GM18909 (cell line): ENCODE measurements around the gene CCT6B.
A peak's percentile ranks its signal among the peaks of the same experiment; 100 is the strongest.
"Not testable (repeated sequence)": the region's sequence is repeated elsewhere in the genome, so short reads cannot be mapped to it uniquely, and the experiment has no call there.

Source experiments
- ATAC-seq: cut with Tn5 transposase; IDR thresholded peaks from one replicate; pipeline ENCODE4 v1.9.1; 2021; ENCODE audit warnings: mild to moderate bottlenecking; ENCODE audit not compliant: unreplicated experiment, poor library complexity

The CCT6B gene

DNA sequence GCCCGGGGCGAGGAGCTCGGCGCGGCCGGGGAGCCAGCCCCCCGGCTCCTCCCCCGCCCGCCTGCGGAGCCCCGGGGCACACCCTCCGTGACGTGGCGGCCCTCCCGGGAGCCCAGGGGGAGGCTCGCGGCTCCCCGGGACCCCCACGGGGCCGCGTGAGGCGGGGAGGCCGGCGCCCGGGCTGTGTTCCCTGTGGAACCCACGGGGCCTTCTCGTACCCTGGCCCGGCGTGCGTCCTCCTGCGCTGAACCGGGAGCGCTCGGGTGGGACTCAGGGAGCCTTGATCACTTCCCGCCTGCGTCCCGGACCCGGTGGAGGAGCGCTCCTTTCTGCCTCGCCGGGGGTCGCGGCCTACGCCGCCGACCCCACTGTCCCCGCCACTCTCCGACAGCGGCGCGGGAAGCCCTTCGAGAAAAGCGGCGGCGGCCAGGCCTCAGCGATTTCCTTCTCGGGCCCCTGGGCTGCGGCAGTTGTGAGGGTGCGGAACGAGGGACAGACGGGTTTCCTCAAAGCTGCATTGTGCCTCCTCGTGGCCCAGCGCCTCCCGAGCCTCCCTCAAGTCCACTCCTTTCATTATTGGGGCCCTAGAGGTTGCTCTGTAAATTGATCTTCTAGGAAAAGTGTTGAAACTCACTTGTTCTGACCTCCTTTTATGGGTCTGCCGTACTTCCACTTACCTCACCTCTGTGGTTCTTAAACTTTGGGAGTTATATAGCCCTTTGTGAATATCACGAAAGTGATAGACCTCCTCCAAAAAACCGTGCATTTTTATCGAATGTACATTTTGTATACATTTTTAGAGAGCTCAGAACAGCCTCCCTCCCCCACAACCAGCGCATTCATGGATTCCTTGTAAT, 19.6 kb upstream of the CCT6B start:
- ATAC-seq: peak; percentile 78

DNA sequence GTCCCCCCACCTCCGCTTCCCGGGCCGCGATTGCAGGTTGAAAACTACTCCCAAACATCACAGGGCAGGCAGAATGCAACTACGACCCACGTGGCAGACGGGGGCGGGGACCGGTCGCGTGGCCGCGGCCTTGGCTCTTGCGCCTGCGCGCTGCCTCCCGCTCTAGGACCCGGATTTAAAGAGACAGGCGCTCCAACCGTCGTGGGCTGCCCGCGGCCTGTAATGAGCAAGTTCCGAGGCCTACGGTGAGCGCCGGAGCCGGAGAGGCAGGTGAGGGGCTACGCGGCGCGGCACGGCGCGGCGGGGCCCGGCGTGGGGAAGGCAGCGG, 19.1 kb upstream of the CCT6B start, which contains the start of gene LIG3:
LIG3 (plus strand) TSS at position 160 of the 328 bp plus-strand sequence. CDS start 2,494 bp downstream, outside the sequence.
- ATAC-seq: peak; percentile 86

DNA sequence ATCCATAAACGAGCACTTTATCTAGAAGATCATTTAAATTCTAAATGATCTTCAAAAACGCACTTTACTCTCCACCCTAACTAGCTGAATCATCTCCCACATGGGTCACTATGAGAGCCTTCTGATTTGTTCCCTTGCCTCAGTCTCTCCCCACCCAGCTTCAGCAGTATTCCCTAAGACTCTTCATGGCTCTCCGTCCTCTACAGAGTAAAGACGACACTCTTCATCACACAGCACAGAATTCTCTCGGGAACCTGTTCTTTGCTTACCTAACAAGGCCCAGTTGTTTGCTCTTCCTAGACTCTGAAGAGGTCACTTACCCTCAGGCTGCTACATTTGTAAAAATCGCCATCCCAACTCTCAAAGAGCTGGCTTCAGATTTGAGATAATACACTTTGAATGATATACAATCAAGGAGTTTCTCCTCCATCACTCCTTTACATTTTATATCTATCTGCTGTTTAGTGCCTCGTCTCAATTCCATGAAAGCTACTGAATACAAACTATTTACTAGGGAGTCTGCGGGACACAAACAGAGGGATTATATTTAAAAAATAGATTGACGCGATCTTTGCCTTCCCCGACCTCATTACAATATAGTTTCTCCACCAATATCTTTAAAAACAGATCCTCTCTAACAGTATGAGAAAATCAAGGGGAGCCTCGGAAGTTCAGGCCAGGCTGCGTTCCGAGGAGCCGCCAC, 18.5 kb upstream of the CCT6B start:
- no peak for ATAC-seq

DNA sequence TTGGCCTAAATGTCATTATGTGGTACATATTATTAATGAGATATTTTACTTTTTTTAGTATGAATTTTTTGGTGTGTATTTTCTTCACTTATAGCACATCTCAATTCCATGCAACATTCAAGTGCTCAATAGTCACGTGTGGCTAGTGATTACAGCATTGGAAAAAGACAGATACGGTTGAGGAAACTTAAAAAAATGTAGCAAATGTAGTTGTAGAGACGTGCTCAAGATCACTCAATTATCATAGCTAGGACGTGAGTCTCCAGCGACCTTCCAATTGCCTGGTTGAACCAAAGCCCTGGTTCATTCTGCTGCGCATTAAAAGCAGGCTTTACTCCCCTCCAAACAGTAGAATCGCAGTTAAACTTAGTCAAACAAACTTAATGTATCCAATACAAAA, 17.9 kb upstream of the CCT6B start:
- no peak for ATAC-seq

DNA sequence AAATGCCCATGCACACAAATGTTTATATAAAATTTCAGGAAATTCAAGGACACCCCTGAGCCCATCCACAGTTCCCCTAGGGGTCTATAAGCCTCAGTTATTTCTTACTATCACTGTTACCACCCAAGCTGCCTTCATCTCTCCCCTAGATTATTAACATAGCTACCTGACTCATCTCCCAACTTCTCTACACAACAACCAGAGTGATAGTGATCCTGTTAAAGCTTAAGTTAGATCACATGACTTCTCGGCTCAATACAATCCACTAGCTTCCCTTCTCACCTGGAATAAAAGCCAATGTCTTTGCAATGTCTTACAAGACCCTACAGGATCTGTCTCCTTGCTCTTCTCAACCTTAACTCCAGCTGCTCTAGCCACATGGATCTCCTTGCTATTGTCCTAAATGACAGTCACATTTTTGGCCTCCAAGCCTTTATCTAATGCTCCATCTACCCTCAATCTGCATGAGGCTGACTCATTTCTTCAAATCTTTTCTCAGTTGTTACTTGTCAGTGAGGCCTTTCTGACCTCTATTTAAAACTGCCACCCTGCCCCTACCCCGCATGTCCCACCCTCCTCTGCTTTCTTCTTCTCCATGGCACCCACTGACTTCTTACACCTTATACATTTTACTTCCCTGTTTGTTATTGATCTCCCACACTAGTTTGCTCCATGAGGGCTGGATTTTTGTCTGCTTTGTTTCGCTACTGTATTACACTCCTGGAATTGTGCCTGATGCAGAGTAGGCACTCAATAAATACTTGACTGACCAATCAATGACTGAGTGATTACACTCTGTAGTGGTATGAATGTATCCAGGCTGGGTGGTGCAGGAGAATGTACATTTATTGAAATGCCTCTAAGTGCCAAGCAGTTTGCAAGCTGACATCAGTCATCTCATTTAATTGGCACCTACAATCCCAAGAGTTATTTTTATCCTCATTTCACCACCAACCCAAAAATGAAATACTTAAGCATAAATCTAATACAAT, 13.8 kb upstream of the CCT6B start:
- ATAC-seq: no peak

DNA sequence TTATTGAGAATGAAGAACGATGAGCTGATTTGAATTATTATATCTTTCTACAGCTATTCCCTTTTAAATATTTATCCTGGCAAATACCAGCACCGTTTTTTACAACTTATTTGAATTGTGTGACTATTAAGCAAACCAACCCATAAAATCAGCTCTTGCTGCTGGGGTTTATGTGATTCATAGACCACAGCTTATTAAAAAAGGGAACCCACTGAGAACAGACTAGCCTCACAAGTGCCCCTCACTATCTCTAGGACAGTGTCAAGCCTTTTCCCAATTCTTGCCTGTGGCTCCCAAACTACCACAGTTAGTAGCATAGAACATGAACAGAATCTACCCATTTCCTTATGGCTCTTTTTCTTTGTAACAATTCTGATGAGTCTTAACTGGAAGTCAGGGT, 12.9 kb upstream of the CCT6B start:
- no peak for ATAC-seq

DNA sequence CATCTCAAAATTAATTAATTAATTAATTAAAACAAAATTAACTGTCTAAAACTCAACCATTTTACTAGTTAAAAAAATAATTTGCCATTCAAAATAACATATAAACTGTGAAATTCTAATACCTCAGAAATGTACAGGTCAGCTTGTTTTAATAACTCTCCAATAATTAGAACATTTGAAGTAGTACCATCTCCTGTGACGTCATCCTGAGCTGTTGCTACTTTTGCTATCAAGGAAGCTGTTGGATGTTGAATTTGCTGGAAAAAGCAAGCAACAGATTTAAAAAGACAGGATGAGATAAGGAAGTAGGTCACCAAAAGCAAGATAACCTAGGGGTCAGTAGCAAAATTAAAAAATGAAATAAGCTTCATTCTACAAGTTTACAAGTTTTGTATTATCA, 2.8 kb downstream of the CCT6B start:
- ATAC-seq: no peak

DNA sequence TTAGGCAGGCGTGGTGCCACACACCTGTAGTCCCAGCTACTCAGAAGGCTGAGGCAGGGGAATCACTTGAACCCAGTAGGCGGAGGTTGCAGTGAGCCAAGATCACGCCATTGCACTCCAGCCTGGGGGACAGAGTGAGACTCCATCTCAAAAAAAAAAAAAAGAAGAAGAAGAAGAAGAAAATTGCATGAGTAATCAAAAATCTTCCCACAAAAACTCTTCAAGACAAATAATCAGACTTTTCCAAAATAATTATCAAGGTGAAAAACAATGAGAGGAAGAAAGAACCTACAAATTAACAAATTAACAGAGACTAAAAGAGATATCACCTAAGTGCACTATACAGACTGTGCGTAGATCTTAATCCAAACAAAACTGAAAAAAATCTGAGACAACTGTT, 10.5 kb downstream of the CCT6B start:
- not testable (repeated sequence) for ATAC-seq

DNA sequence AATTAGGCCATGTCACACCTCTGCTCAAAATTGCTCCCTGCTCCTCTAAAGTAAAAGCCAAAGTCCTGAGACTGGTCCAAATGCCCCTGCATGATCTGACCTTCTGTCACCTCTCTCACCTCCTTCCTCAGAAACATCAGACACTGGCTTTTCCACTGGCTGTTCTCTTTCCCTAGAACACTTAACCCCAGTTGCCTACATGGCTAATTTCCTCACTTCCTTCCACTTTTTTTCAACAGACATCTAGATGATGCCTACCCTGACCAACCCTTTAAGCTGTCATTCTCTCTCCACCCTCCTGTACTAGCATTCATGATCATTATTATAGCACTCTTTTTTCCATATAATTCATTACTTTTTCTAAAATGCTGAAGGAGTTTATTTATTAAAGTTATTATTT, 31.0 kb downstream of the CCT6B start:
- ATAC-seq: no peak

DNA sequence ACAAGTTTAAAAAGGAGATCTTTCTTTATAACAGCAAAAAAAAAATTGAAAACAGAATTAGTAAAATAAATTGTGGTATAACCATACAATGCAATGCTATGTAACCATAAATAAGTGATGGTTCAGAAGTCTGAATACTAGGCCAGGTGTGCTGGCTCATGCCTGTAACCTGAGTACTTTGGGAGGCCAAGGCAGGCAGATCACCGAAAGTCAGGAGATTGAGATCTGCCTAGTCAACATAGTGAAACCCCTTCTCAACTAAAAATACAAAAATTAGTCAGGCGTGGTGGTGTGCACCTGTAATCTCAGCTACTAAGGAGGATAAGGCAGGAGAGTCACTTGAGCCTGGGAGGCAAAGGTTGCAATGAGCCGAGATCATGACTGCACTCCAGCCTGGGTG, 34.6 kb downstream of the CCT6B start:
- no peak for ATAC-seq

DNA sequence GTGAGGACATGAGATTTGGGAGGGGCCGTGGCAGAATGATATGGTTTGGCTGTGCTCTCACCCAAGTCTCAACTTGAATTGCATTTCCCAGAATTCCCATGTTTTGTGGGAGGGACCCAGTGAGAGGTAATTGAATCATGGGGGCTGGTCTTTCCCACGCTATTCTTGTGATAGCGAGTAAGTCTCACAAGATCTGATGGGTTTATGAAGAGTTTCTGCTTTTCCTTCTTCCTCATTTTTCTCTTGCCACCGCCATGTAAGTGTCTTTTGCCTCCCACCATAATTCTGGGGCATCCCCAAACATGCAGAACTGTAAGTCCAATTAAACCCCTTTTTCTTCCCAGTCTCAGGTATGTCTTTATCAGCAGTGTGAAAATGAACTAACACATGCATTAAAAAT, 40.6 kb downstream of the CCT6B start:
- ATAC-seq: no peak

DNA sequence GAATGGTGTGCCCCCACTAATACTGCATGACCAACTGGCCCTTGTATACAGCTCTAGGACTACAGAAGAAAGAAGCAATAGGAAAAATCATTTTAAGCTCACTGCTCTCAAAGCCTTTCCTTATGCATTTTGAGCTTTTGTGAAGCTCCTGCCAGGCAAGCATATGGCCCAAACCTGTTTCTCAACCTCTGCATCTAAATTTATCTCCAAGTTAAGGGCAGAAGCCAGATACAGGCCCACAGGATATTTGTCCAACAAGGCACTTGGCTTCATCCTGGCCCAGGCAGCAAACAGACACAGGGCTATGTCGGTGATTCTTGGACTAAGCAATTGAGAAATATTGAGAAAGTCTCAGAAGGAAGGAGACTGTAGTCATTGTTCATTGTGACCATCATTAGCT, 43.9 kb downstream of the CCT6B start:
- ATAC-seq: no peak

DNA sequence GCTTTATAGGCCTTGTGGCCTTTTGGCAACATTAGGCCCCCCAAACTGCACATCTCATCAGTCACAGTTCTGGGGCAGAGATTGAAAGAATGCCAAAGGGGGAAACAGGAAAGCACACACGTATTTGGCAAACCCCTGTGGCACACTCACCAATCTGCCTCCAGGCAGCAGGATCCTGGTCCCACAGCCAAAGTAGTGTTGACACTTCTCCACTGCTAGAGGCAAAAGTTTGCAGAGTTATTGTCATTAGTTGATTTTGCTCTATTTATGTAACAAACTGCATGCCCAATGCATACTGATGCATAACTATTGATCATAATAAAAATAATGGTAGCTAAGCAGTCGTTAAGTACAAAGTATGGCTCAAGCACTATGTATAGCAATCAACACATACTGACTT, 45.1 kb downstream of the CCT6B start:
- no peak for ATAC-seq

DNA sequence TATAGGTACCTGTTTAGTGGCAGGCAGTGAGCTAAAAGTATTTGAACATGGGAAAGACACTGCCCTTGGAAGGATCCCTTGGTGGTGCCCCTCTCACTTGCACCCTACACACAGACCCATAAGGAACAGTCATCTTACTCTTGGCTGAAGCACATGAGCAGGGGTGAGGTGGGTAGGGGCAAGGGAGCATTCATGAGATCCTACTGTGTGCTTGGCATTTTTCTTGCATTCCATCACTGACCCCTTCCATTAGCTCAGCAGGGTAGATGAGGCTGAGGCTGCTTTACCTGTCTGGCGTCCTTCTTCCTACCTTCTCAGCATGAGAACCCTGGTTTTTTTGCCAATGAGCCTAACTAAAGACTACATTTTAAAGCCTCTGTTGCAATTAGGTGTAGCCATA, 48.3 kb downstream of the CCT6B start:
- ATAC-seq: no peak

DNA sequence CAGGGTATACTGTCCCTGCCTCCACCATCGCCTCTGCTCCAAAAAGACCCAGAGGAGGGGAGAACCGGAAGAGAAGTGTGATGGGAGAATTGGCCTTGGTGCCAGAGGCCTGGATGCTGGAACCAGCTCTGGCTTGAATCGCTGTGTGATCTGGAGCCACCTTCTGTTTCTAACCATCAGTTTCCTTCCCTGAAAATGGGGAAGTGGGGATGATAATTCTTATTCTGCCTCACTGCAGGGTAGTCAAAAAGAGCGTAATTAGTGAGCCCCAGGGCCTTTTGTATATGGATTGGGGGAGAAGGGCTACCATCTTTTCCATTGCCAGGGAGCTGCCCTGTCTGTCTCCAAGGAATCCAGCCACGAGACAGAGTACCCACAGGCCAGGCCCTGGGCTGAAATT, 52.2 kb downstream of the CCT6B start:
- ATAC-seq: no peak

DNA sequence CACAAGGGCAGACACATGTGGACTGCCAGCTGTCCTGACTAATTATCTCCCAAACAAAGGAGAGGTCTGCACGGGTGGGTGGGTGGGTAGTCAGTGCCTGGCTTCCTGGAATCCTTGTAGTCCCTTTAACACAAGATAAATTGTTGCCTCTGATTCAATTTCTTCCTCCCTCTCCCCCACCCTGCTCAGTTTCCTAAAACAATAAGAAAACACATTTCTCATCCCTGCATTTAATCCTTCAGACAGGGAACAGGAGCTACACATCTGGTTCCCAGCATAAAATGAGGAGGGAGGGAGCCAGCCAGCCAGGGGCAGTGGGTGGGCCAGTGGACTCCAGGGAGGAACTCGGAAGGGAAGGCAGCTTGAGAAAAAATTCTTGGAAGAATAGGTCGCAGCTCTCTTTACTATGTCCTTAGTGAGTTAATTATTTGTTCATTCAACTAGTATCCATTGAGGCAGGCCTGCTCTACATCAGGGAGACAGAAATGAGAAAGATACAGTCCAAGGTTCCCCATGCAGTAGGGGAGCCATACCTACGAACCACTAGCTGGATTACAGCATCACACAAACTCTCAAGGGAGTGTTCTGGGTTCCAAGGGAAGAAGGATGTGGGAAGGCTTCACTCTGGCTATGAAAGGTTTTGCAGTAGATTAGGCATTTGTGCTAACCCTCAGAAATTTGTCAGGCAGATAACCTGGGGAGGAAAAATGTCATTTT, 58.3 kb downstream of the CCT6B start:
- ATAC-seq: no peak

DNA sequence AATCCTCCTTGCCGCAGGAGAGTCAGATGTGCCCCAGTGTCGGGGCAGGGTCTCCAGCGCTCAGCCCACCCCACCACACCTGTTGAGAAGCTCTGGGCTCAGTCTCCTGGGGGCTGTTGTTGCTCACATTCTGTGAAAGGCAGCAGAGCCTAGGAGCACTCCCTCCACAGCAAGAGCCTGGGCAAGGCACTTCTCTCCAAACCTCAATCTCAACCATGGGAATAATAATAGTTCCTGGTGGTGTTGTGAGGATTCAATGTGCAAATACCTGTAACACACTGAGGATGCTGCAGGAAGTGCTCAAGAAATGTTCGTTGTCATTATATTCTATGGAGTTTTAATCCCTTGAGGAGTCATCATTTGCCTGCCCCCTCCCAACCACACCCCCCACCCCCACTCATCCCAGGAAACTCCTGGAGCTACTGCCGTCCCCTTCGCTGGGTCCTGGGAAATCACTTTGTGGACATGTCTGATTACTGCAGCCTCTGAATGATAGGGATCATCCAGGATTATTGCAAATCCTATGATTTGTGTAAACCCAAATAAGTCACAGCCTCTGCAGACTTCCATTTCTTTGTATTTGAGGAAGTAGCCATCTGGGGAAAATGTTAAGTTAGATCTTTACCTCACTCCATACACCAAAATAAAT, 61.5 kb downstream of the CCT6B start:
- no peak for ATAC-seq

DNA sequence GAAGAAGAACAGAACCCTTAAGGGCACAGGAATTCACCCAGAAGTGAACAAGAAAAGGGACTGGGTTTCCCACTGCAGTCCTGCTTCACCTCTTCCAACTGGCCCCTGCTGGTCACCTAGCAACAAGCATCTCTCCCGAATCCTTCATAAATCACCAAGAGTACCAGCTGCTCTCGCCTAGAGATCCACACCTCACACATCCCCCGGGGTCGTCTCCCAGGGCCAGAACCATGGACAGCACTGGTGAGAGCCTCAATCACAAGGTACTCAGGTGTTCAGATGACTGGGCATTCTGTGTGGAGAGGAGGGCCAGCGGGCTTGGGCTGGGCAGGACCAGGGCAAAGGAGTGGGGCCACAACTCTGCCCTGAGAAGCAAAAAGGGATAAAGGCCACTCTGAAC, 65.9 kb downstream of the CCT6B start:
- no peak for ATAC-seq

DNA sequence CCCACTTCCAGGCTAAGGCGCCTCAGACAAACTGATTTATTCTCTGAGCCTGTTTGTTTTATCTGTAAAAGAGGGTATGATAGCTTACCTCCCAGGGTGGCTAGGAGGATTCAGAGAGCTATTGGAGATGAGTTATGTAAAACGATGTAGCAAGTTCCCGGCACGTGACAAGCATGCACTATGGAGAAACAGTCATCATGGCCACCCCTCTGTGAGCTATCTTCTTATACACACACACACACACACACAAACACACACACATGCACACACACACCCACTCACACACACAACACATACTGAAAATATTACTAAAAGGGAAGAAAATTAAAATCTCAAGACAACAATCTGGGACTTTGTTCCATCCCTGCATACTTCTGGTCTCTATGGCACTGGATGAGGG, 66.3 kb downstream of the CCT6B start:
- ATAC-seq: no peak
